ENCODE data around the gene RAPH1.

RAPH1 gene

GRCh38 chr2:203567691-203568090, 32.6 kb upstream of the RAPH1 start:
- no peak overlapping the region for H3K4me3 ChIP-seq (ENCODE audit: low read depth, low read length)
- TF ChIP-seq, protein P1, sequence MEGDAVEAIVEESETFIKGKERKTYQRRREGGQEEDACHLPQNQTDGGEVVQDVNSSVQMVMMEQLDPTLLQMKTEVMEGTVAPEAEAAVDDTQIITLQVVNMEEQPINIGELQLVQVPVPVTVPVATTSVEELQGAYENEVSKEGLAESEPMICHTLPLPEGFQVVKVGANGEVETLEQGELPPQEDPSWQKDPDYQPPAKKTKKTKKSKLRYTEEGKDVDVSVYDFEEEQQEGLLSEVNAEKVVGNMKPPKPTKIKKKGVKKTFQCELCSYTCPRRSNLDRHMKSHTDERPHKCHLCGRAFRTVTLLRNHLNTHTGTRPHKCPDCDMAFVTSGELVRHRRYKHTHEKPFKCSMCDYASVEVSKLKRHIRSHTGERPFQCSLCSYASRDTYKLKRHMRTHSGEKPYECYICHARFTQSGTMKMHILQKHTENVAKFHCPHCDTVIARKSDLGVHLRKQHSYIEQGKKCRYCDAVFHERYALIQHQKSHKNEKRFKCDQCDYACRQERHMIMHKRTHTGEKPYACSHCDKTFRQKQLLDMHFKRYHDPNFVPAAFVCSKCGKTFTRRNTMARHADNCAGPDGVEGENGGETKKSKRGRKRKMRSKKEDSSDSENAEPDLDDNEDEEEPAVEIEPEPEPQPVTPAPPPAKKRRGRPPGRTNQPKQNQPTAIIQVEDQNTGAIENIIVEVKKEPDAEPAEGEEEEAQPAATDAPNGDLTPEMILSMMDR (IDR thresholded peaks at IDR 0.05; ENCODE audit: low read depth, low read length): no peak
- in situ Hi-C loops (cut with HindIII; ENCODE audit: low sequenced_read_pairs): no loop called here
- no peak for DNase-seq (ENCODE audit: low read depth, low spot score)

- TF ChIP-seq, protein P1 (IDR thresholded peaks at IDR 0.05; ENCODE audit: low read depth, low read length): no peak
- in situ Hi-C loops (cut with HindIII; ENCODE audit: low sequenced_read_pairs): no loop called here
Observed at GRCh38 chr2:203566161-203566560, 31.1 kb upstream of the RAPH1 start.

DNA sequence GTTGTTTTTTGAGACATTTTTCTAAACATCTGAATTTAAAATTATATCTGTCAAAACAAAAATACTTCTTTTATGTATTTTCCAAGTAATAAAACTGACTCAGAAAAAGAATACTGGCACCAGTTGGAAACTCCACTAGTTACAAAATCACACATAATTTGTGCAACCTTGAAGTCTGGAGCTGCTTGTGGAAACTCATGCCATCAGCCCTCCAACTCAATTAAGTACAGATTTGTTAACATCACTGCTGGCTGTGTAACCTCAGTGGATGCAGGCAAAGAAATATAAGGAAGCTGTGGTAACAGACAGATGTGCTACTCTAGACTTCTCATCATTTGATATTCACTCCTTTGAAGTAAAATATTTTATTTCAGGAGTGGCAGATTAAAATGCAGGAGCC, 30.0 kb upstream of the RAPH1 start:
- TF ChIP-seq, protein P1 (IDR thresholded peaks at IDR 0.05; ENCODE audit: low read depth, low read length): no peak
- in situ Hi-C loops (cut with HindIII; ENCODE audit: low sequenced_read_pairs): no loop called here
- H3K4me3 ChIP-seq (ENCODE audit: low read depth, low read length): no peak overlapping the region
- DNase-seq (ENCODE audit: low read depth, low spot score): no peak

More at GRCh38 chr2:203566161-203566560, 31.1 kb upstream of the RAPH1 start:
- DNase-seq (ENCODE audit: low read depth, low spot score): no peak
- H3K4me3 ChIP-seq (ENCODE audit: low read depth, low read length): no peak overlapping the region

DNA sequence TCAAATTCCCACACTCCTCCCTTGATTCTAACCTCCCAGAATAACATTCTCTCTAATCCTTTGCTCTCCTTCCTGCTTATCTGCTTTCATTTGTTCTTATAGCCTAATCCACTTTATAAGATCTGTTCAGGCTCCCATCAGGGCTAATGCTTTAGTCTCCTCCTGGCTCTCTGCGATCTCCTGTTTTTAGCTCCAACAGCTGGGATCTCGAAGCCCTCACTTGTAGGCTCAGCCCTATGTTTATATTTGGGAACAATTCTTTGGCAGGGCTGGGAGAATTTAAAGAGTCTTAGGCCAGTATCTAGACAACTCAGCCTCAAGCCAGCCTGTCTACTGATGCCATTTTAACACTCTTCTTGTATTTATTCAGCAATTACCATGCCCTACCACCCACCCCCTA, 27.2 kb upstream of the RAPH1 start:
- no peak overlapping the region for H3K4me3 ChIP-seq (ENCODE audit: low read depth, low read length)
- TF ChIP-seq, protein P1 (IDR thresholded peaks at IDR 0.05; ENCODE audit: low read depth, low read length): no peak
- in situ Hi-C loops (cut with HindIII; ENCODE audit: low sequenced_read_pairs): no loop called here
- DNase-seq (ENCODE audit: low read depth, low spot score): no peak

DNA sequence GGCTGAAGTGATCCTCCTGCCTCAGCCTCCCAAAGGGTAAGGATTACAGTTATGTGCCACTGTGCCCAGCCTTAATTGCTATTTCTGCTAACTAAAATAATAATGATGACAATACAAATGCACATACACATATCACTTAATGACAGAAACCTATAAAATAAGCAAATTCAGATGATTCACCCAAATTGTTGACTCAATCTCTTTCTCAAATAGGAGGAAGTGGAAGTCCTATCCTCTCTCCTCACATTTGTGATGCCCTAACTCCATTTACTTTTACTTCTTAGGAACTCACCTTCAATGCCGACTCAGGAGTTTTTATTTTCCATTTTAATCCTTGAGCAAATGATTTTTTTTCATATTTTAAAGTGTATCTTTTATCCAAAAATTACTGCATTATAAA, 24.5 kb upstream of the RAPH1 start:
- no peak overlapping the region for H3K4me3 ChIP-seq (ENCODE audit: low read depth, low read length)
- in situ Hi-C loops (cut with HindIII; ENCODE audit: low sequenced_read_pairs): no loop called here
- TF ChIP-seq, protein P1 (IDR thresholded peaks at IDR 0.05; ENCODE audit: low read depth, low read length): no peak
- no peak for DNase-seq (ENCODE audit: low read depth, low spot score)

DNA sequence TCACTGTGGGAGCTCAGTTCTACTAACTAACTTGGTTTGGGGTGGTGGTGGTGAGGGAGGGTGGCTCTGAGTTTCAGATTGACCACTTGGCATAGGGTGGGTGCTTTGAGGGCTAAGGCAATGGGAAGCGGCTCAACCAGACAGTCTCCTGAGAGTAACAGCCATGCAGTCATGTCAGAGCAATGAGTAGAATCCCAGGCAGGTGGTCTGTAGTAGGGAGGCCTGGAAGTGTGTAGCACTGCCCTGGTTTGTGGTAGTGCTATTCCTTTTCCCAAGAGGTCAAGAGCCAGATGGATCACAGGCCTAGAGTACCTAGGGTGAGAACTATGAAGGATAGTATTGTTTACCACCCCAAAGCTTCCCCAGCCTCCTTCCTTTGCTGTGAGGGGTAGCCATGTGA, 18.7 kb upstream of the RAPH1 start:
- in situ Hi-C loops (cut with HindIII; ENCODE audit: low sequenced_read_pairs): no loop called here
- H3K4me3 ChIP-seq (ENCODE audit: low read depth, low read length): no peak overlapping the region
- no peak for DNase-seq (ENCODE audit: low read depth, low spot score)
- TF ChIP-seq, protein P1 (IDR thresholded peaks at IDR 0.05; ENCODE audit: low read depth, low read length): no peak

DNA sequence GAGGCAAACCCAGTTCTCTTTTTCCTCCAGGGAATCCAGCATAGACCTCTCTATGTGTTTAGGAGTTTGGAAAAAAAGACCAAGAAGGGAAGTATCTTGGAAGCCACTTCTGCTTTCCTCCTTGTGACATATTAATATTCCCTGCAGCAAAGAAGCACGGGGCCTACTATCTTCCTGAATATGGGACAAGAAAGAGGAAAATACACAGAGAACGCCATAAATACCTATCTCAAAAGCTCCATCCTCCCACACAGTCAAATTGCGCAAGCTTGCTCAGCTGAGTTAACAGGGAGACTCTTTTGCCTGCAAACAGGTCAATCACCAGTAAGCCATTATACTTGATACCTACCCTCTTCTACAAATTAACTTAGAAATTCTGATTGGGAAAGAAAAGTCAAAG, 16.7 kb upstream of the RAPH1 start:
- H3K4me3 ChIP-seq (ENCODE audit: low read depth, low read length): no peak overlapping the region
- TF ChIP-seq, protein P1 (IDR thresholded peaks at IDR 0.05; ENCODE audit: low read depth, low read length): no peak
- in situ Hi-C loops (cut with HindIII; ENCODE audit: low sequenced_read_pairs): no loop called here
- no peak for DNase-seq (ENCODE audit: low read depth, low spot score)
